GM12878 (cell line): ENCODE measurements around the gene CFL2.

Source experiments
- ASH2L ChIP-seq: fragments of 300-600, 200-600 bp; sonication (generic); IDR thresholded peaks from 2 replicates; pipeline ENCODE4 v1.6.1; 2017; ENCODE audit warnings: low read depth, mild to moderate bottlenecking, borderline replicate concordance
- HCFC1 ChIP-seq: fragments of 150-350 bp; IDR thresholded peaks from 2 replicates; pipeline ENCODE4 v1.6.1; 2014; ENCODE audit warnings: low read length
- SIN3A ChIP-seq: IDR thresholded peaks from 2 replicates; pipeline ENCODE4 v1.6.1; 2012; ENCODE audit warnings: low read depth, low read length, improper control_type of control experiment
- ZNF687 ChIP-seq: fragments of 450-650 bp; IDR thresholded peaks from 2 replicates; pipeline ENCODE4 v1.6.1; 2017; ENCODE audit warnings: mild to moderate bottlenecking, moderate library complexity
- TF ChIP-seq, protein P1 (sequence below), 3 experiments: IDR thresholded peaks in 2 of 3; conservative IDR thresholded peaks in 1 of 3; 2 replicates each; pipeline ENCODE4 v1.5.1; 2011; ENCODE audit warnings: low read depth in 3 of 3, low read length in 3 of 3, mild to moderate bottlenecking in 3 of 3, control low read depth in 2 of 3, moderate library complexity in 2 of 3, inconsistent platforms in 1 of 3, mixed read lengths in 1 of 3; ENCODE audit not compliant: control insufficient read depth in 2 of 3, insufficient read depth in 1 of 3; ENCODE audit errors: extremely low read depth in 1 of 3

- TF ChIP-seq ZNF687 (no peak), HCFC1 (no peak), SIN3A (no peak), ASH2L (no peak)
- TF ChIP-seq, protein P1, sequence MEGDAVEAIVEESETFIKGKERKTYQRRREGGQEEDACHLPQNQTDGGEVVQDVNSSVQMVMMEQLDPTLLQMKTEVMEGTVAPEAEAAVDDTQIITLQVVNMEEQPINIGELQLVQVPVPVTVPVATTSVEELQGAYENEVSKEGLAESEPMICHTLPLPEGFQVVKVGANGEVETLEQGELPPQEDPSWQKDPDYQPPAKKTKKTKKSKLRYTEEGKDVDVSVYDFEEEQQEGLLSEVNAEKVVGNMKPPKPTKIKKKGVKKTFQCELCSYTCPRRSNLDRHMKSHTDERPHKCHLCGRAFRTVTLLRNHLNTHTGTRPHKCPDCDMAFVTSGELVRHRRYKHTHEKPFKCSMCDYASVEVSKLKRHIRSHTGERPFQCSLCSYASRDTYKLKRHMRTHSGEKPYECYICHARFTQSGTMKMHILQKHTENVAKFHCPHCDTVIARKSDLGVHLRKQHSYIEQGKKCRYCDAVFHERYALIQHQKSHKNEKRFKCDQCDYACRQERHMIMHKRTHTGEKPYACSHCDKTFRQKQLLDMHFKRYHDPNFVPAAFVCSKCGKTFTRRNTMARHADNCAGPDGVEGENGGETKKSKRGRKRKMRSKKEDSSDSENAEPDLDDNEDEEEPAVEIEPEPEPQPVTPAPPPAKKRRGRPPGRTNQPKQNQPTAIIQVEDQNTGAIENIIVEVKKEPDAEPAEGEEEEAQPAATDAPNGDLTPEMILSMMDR (IDR thresholded peaks at IDR 0.05 in 2 of 3, conservative IDR thresholded peaks at IDR 0.05 in 1 of 3; ENCODE audit: control insufficient read depth in 2 of 3, extremely low read depth in 1 of 3, insufficient read depth in 1 of 3, low read depth in 3 of 3, low read length in 3 of 3): no peak
Measured at GRCh38 chr14:34684578-34684977, 29.8 kb downstream of the CFL2 start.
